Effector memory CD8-positive, alpha-beta T cell (primary cell): Measurements from ENCODE around the gene EDNRA.

Experiments
- ATAC-seq: fragments of 150-1000 bp; cut with Tn5 transposase; replicated peaks from 2 replicates; pipeline ENCODE4 v1.10.0; 2021; ENCODE audit warnings: mild to moderate bottlenecking, moderate library complexity
- DNase-seq, 3 experiments: peaks; one replicate each; pipeline ENCODE4 v3.0.0; 2021
- H3K27ac Mint-ChIP-seq, 2 donors: one replicate each; pipeline ENCODE4 v1.8.0; 2022; ENCODE audit warnings: mild to moderate bottlenecking in 2 of 2, mixed read lengths in 2 of 2, moderate library complexity in 2 of 2
- H3K27me3 Mint-ChIP-seq, 2 donors: one replicate each; pipeline ENCODE4 v1.8.0; 2022; ENCODE audit warnings: mixed read lengths in 2 of 2
- H3K36me3 Mint-ChIP-seq: one replicate; pipeline ENCODE4 v1.8.0; 2022; ENCODE audit warnings: mild to moderate bottlenecking, moderate library complexity, mixed read lengths; ENCODE audit not compliant: insufficient read depth
- H3K4me1 Mint-ChIP-seq, 2 donors: one replicate each; pipeline ENCODE4 v1.8.0; 2022; ENCODE audit warnings: low read depth in 2 of 2, mixed read lengths in 2 of 2
- H3K4me3 Mint-ChIP-seq, 2 donors: one replicate each; pipeline ENCODE4 v1.8.0; 2022; ENCODE audit warnings: mild to moderate bottlenecking in 2 of 2, mixed read lengths in 2 of 2, moderate library complexity in 2 of 2
- H3K9me3 Mint-ChIP-seq, 2 donors: one replicate each; pipeline ENCODE4 v1.8.0; 2022; ENCODE audit warnings: mixed read lengths in 2 of 2

The EDNRA gene

DNA sequence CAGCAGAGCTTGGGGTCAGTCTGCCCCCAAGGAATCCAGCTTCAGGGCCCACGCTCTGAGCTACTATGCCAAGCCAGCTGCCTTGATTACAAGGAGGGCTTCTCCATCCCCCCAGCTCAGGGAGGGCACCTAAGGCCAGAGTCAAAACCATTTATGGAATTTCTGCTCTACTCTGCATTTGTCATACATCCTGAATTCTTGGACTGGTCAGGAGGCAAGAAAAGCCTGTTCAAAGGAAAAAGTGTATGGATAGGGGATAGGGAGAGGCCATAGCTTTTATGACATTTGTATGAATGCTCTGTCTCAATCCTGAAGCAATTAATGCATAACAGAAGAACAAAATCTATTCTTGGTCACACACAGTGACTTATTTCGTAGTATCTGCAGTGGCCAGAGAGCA, 32.2 kb downstream of the EDNRA start:
- ATAC-seq (no peak), DNase-seq (no peak)
- H3K36me3 Mint-ChIP-seq = peaks cover 3% of the 10 kb centered on the region
- no peaks in the 10 kb centered on the region for H3K4me1 Mint-ChIP-seq
- H3K4me3 Mint-ChIP-seq = no peak overlapping the region
- no peaks in the 10 kb centered on the region for H3K9me3 Mint-ChIP-seq
- peaks cover 20 to 44% of the 10 kb centered on the region in 2 donors for H3K27me3 Mint-ChIP-seq
- H3K27ac Mint-ChIP-seq = no peak overlapping the region

- no peaks in the 10 kb centered on the region for H3K9me3 Mint-ChIP-seq
- ATAC-seq (no peak), DNase-seq (no peak)
- peaks cover 20 to 44% of the 10 kb centered on the region in 2 donors for H3K27me3 Mint-ChIP-seq
- no peaks in the 10 kb centered on the region for H3K4me1 Mint-ChIP-seq
- H3K4me3 Mint-ChIP-seq = no peak overlapping the region
- no peak overlapping the region for H3K27ac Mint-ChIP-seq
- peaks cover 3% of the 10 kb centered on the region for H3K36me3 Mint-ChIP-seq
Observed at GRCh38 chr4:147513952-147514351, 33.1 kb downstream of the EDNRA start.

DNA sequence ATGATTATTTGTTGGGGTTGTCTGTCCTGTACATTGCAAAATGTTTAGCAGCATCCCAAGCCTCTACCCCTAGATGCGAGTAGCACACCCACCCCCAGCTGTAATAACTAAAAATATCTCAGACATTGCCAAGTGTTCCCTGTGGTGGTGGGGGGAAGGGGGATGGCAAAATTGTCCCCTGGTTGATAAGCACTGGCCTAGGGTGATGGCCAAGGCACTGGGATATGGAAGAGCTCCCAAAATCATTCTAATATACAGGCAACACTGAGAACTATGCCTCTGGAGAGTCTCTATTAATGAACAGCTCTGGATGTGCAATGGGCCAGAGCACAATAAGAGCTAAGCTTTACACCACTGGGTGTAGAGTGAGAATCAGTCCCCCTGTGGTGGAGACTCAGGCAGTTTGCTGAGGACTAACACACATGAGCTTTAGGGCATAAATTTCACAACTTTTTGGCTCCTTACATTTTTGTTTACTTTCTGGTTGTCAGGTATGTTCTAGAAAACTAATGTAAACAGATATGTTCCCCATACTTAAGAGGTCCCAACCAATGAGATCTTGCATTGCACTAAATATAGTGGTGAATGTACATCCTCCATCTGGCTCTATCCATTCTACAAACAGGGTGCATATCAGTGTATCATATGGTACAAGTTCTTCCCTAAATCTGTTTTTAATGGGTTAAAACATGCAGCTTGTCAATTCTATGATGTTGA, 34.5 kb downstream of the EDNRA start:
- peaks cover 26 to 46% of the 10 kb centered on the region in 2 donors for H3K27me3 Mint-ChIP-seq
- ATAC-seq = no peak

GRCh38 chr4:147516133-147516532, 35.2 kb downstream of the EDNRA start:
- no peak overlapping the region for H3K4me3 Mint-ChIP-seq
- peak overlapping the region in 1 of 2 donors; percentile 77 for H3K27ac Mint-ChIP-seq
- no peak for DNase-seq
- H3K4me1 Mint-ChIP-seq = no peaks in the 10 kb centered on the region
- peaks cover 3% of the 10 kb centered on the region for H3K36me3 Mint-ChIP-seq
- H3K9me3 Mint-ChIP-seq = no peaks in the 10 kb centered on the region
- no peak for ATAC-seq
- peaks cover 26 to 46% of the 10 kb centered on the region in 2 donors for H3K27me3 Mint-ChIP-seq

More for the DNA sequence above, 34.5 kb downstream of the EDNRA start:
- Mint-ChIP-seq H3K4me3 (no peak overlapping the region), H3K4me1 (no peaks in the 10 kb centered on the region), H3K9me3 (no peaks in the 10 kb centered on the region), H3K27ac (peak overlapping the region in 1 of 2 donors; percentile 3), H3K36me3 (peaks cover 3% of the 10 kb centered on the region)
- no peak for DNase-seq

- Mint-ChIP-seq H3K27ac (no peak overlapping the region), H3K27me3 (peaks cover 9 to 30% of the 10 kb centered on the region in 2 donors), H3K4me1 (no peaks in the 10 kb centered on the region), H3K36me3 (peaks cover under 1% of the 10 kb centered on the region), H3K4me3 (no peak overlapping the region), H3K9me3 (no peaks in the 10 kb centered on the region)
- DNase-seq (no peak), ATAC-seq (no peak)
Observed at GRCh38 chr4:147518086-147518485, 37.2 kb downstream of the EDNRA start.

GRCh38 chr4:147518846-147519767, 38.2 kb downstream of the EDNRA start:
- no peak overlapping the region for H3K4me3 Mint-ChIP-seq
- peaks cover 17 to 19% of the 10 kb centered on the region in 2 donors for H3K27me3 Mint-ChIP-seq
- no peak overlapping the region for H3K27ac Mint-ChIP-seq
- ATAC-seq (peak; percentile 61), DNase-seq (peak; percentile 23 to 37 (median 26))
- H3K9me3 Mint-ChIP-seq = no peaks in the 10 kb centered on the region
- H3K36me3 Mint-ChIP-seq = no peaks in the 10 kb centered on the region
- H3K4me1 Mint-ChIP-seq = no peaks in the 10 kb centered on the region

GRCh38 chr4:147524601-147525000, 43.7 kb downstream of the EDNRA start:
- no peaks in the 10 kb centered on the region for H3K9me3 Mint-ChIP-seq
- ATAC-seq (no peak), DNase-seq (no peak)
- H3K4me1 Mint-ChIP-seq = no peaks in the 10 kb centered on the region
- H3K4me3 Mint-ChIP-seq = no peak overlapping the region
- no peak overlapping the region for H3K27ac Mint-ChIP-seq
- H3K27me3 Mint-ChIP-seq = peaks cover 22 to 32% of the 10 kb centered on the region in 2 donors
- H3K36me3 Mint-ChIP-seq = no peaks in the 10 kb centered on the region

- Mint-ChIP-seq H3K4me1 (no peaks in the 10 kb centered on the region), H3K4me3 (no peak overlapping the region), H3K27ac (no peak overlapping the region), H3K27me3 (peaks cover 18 to 28% of the 10 kb centered on the region in 2 donors), H3K36me3 (no peaks in the 10 kb centered on the region), H3K9me3 (no peaks in the 10 kb centered on the region)
- no peak for ATAC-seq
- no peak for DNase-seq
Observed at GRCh38 chr4:147525494-147526271, 44.8 kb downstream of the EDNRA start.

- no peaks in the 10 kb centered on the region for H3K9me3 Mint-ChIP-seq
- H3K36me3 Mint-ChIP-seq = no peaks in the 10 kb centered on the region
- H3K27ac Mint-ChIP-seq = no peak overlapping the region
- no peak for DNase-seq
- no peak overlapping the region for H3K4me3 Mint-ChIP-seq
- no peaks in the 10 kb centered on the region for H3K4me1 Mint-ChIP-seq
- peaks cover 18 to 28% of the 10 kb centered on the region in 2 donors for H3K27me3 Mint-ChIP-seq
- ATAC-seq = no peak
Observed at GRCh38 chr4:147526272-147526654, 45.4 kb downstream of the EDNRA start.

DNA sequence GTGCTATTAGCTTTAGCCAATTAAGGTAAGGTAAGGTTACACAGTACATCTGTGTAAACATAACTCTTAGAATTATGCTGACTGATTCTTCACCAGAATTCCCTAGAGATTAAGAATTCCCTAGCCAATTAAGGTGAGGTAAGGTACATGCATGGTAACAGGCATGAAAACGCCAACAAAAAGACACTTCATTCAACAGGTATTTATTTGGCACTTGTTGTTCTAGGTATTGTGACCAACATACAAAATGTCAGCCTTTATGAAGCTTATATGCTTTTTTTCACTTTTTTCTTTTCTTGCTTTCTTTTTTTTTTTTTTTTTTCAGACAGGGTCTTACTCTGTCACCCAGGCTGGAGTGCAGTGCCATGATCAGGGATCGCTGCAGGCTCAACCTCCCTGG, 47.2 kb downstream of the EDNRA start:
- DNase-seq = no peak
- H3K4me1 Mint-ChIP-seq = no peaks in the 10 kb centered on the region
- no peak overlapping the region for H3K27ac Mint-ChIP-seq
- peaks cover 18 to 27% of the 10 kb centered on the region in 2 donors for H3K27me3 Mint-ChIP-seq
- H3K9me3 Mint-ChIP-seq = no peaks in the 10 kb centered on the region
- H3K36me3 Mint-ChIP-seq = no peaks in the 10 kb centered on the region
- no peak overlapping the region for H3K4me3 Mint-ChIP-seq
- ATAC-seq = no peak

DNA sequence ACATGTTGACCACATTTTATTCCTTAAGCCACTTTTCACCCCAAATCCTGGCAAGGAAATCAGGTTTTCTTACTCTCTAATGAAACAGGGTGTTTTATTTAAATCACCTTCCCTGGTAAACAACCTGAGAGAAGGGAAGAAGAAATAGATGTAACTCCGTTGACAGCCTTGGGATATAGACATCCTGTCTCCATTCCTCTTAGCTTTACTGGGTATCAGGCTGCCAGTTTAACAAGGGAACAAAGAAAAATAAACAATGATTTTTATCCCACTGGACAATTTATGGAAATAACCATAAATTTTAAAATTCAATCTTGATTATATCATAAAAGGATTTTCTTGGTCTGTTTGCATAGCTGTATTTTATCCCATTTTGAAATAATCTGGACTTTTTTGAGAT, 49.2 kb downstream of the EDNRA start:
- DNase-seq (no peak), ATAC-seq (no peak)
- Mint-ChIP-seq H3K36me3 (no peaks in the 10 kb centered on the region), H3K27ac (no peak overlapping the region), H3K4me1 (no peaks in the 10 kb centered on the region), H3K4me3 (no peak overlapping the region), H3K27me3 (peaks cover 13 to 26% of the 10 kb centered on the region in 2 donors), H3K9me3 (no peaks in the 10 kb centered on the region)

DNA sequence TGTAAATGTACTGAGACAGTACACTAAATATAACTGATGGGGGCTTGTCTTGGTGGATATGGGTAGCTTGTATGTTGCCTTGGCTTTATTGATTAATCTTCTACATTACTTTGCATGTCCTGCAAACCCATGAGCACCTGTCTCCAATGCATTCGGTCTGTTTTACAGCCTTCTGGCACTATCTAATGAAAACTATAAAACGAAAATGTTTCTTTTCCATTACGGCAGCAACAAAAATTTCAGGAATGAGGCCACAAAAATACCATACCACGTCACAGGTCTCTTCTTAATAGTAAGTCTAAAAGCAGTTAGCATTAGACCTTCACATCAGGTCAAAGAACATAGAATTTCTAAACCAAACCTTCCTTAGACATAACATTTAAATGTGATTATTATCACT, 49.8 kb downstream of the EDNRA start:
- H3K4me1 Mint-ChIP-seq = no peaks in the 10 kb centered on the region

GRCh38 chr4:147532896-147533295, 52.0 kb downstream of the EDNRA start:
- H3K4me1 Mint-ChIP-seq = no peaks in the 10 kb centered on the region

More for the DNA sequence above, 49.8 kb downstream of the EDNRA start:
- Mint-ChIP-seq H3K4me3 (no peak overlapping the region), H3K9me3 (no peaks in the 10 kb centered on the region), H3K36me3 (no peaks in the 10 kb centered on the region), H3K27me3 (peaks cover 13 to 26% of the 10 kb centered on the region in 2 donors), H3K27ac (no peak overlapping the region)
- DNase-seq (no peak), ATAC-seq (no peak)

More at GRCh38 chr4:147532896-147533295, 52.0 kb downstream of the EDNRA start:
- peaks cover 21 to 36% of the 10 kb centered on the region in 2 donors for H3K27me3 Mint-ChIP-seq
- ATAC-seq (no peak), DNase-seq (no peak)
- no peaks in the 10 kb centered on the region for H3K36me3 Mint-ChIP-seq
- H3K9me3 Mint-ChIP-seq = no peaks in the 10 kb centered on the region
- H3K27ac Mint-ChIP-seq = no peak overlapping the region
- H3K4me3 Mint-ChIP-seq = no peak overlapping the region
